Mammary epithelial cell (primary cell): ENCODE measurements around the gene CHODL.

Experiments used
- CTCF ChIP-seq, 2 donors: IDR thresholded peaks in 1 of 2; conservative IDR thresholded peaks in 1 of 2; 2 replicates each; pipeline ENCODE4 v1.5.1; 2011 to 2012; ENCODE audit warnings: inconsistent platforms in 2 of 2, low read length in 2 of 2, mild to moderate bottlenecking in 2 of 2, control low read depth in 1 of 2, low read depth in 1 of 2; ENCODE audit not compliant: insufficient read depth in 1 of 2; ENCODE audit errors: extremely low read depth in 1 of 2
- EZH2 ChIP-seq: IDR thresholded peaks from 2 replicates; pipeline ENCODE4 v1.6.1; 2012; ENCODE audit warnings: low read length, inconsistent platforms, borderline replicate concordance

- no peak for TF ChIP-seq CTCF (conservative IDR thresholded peaks at IDR 0.05 in 1 of 2, IDR thresholded peaks at IDR 0.05 in 1 of 2; ENCODE audit: extremely low read depth in 1 of 2, insufficient read depth in 1 of 2, low read depth in 1 of 2, low read length in 2 of 2)
- TF ChIP-seq EZH2 = no peak
Observed at GRCh38 chr21:18245464-18245967, 883 bp downstream of the CHODL start.
